HCEC 1CT (cell line): ENCODE data around the gene DDX11.
A peak's percentile ranks its signal among the peaks of the same experiment; 100 is the strongest.
"Not testable (repeated sequence)": the region's sequence is repeated elsewhere in the genome, so short reads cannot be mapped to it uniquely, and the experiment has no call there.

Experiments used
- DNase-seq: peaks from one replicate; pipeline ENCODE4 v3.0.0-alpha.2; 2017

Gene DDX11

GRCh38 chr12:31100503-31101208, 27.0 kb downstream of the DDX11 start:
- not testable (repeated sequence) for DNase-seq

- not testable (repeated sequence) for DNase-seq
Observed at GRCh38 chr12:31102125-31102524, 28.5 kb downstream of the DDX11 start.

GRCh38 chr12:31102596-31102995, 28.9 kb downstream of the DDX11 start:
- DNase-seq: not testable (repeated sequence)

- not testable (repeated sequence) for DNase-seq
Observed at GRCh38 chr12:31103561-31103975, 29.9 kb downstream of the DDX11 start.

GRCh38 chr12:31104220-31104619, 30.6 kb downstream of the DDX11 start:
- DNase-seq: not testable (repeated sequence)

- not testable (repeated sequence) for DNase-seq
Observed at GRCh38 chr12:31104773-31105172, 31.1 kb downstream of the DDX11 start.

GRCh38 chr12:31105668-31106067, 32.0 kb downstream of the DDX11 start:
- DNase-seq: no peak

GRCh38 chr12:31106101-31106803, 32.6 kb downstream of the DDX11 start:
- no peak for DNase-seq

GRCh38 chr12:31109773-31110172, 36.1 kb downstream of the DDX11 start:
- DNase-seq: not testable (repeated sequence)

GRCh38 chr12:31110263-31110662, 36.6 kb downstream of the DDX11 start:
- not testable (repeated sequence) for DNase-seq

GRCh38 chr12:31115092-31115601, 41.5 kb downstream of the DDX11 start:
- not testable (repeated sequence) for DNase-seq

GRCh38 chr12:31116846-31117202, 43.2 kb downstream of the DDX11 start:
- DNase-seq: not testable (repeated sequence)

- DNase-seq: peak; percentile 3
Observed at GRCh38 chr12:31117203-31118011, 43.7 kb downstream of the DDX11 start.

GRCh38 chr12:31118347-31119191, 44.9 kb downstream of the DDX11 start:
- peak; percentile 1 for DNase-seq

GRCh38 chr12:31119192-31119802, 45.6 kb downstream of the DDX11 start:
- DNase-seq: no peak

- no peak for DNase-seq
Observed at GRCh38 chr12:31119803-31120211, 46.1 kb downstream of the DDX11 start.

GRCh38 chr12:31120392-31121008, 46.8 kb downstream of the DDX11 start:
- no peak for DNase-seq

GRCh38 chr12:31121022-31121728, 47.5 kb downstream of the DDX11 start:
- DNase-seq: not testable (repeated sequence)

GRCh38 chr12:31122481-31122880, 48.8 kb downstream of the DDX11 start:
- DNase-seq: no peak

GRCh38 chr12:31124158-31124557, 50.5 kb downstream of the DDX11 start:
- not testable (repeated sequence) for DNase-seq

GRCh38 chr12:31125171-31125570, 51.5 kb downstream of the DDX11 start:
- not testable (repeated sequence) for DNase-seq
